HG02759 (cell line): ENCODE results near the gene PADI4.

ENCODE experiments used
- ATAC-seq: cut with Tn5 transposase; IDR thresholded peaks from one replicate; pipeline ENCODE4 v1.9.1; 2021; ENCODE audit warnings: mild to moderate bottlenecking, moderate library complexity; ENCODE audit not compliant: unreplicated experiment

The PADI4 gene

DNA sequence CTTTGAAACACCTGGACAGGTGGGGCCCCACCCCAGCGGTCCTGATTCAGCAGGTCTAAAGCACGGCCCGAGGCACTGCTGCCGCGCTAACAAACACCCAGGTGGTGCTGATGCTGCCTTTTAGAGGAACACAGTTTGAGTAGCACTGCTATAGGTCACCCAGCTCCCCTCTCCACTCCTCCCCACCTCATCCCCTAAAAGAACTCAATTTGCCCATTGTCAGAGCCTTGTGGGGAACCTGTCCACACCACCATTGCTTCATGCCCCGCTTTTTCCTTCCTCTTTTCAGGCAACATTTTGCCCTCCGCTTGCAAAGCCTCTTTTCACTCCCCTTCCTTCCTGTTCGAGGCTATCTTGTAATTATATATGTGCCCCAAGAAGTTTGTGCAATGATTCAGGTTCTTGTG lies 26.2 kb upstream of the PADI4 start:
- ATAC-seq = no peak

GRCh38 chr1:17282836-17283235 lies 25.2 kb upstream of the PADI4 start:
- no peak for ATAC-seq

DNA sequence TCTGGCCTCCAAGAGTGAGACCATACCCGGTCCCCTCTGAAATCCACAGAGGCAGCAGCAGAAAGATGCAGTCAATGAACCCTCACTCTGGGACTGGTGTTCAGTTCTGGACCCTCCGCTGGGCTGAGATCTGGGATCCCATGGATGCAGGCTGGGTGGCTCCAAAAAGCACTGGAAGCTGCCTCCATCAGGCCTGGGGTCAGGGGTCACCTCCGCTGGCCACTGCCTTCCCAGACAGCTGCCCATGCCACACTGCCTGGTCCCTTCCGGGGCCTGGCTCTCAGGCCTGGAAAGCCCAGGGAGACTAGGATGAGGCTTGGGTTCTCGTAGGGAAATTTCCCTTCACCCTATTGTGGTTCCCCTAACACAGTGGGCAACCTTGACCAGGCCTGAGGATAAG lies 21.4 kb upstream of the PADI4 start:
- no peak for ATAC-seq

DNA sequence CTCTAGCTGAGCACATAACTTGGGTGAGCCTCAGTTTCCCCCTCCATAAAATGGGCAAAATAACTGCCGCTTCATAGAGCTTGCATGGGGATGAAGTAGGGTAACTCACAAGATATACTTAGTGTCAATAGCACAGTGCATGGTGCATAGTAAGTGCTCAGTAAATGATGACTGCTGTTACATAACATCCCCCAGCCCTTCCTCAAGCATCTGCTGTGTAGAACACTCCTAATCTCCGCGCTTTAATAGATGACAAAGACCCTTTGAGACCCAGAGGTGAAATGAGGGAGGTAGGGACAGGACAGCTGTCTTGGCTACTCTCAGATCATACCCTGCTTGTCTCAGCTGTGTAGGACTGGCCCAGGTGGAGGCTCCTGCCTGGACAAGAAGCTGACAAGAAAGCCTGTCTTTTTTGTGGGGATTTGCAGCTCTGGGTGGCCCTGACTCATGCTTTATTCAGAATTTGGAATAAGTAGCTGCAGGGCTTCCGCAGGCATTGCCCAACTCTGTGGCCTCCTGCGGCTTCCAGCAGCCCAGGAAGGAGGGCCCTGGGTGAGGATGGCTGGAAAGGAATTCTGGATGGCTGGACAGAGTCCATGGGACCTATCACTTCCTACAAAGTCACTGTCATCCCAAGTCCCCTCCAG lies 20.7 kb upstream of the PADI4 start:
- ATAC-seq = no peak

DNA sequence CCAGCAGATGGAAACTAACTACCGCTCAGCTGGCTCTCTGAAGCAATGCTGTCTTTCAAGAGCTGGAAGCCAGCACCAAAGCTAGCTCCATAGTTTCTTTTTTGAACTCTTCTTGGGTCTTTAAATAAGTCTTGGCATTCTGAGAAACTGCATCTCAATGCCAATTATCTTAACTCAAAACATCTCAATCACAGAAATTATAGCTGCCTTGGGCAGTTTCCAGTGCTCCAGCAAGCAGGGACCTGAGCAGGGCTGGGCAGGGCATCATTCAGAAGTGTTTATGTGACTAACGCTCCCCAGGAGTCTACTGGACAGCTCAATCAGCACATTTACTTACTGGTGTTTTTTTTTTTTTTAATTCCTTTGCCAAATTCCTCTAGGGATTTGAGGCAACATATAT lies 18.3 kb upstream of the PADI4 start:
- no peak for ATAC-seq

DNA sequence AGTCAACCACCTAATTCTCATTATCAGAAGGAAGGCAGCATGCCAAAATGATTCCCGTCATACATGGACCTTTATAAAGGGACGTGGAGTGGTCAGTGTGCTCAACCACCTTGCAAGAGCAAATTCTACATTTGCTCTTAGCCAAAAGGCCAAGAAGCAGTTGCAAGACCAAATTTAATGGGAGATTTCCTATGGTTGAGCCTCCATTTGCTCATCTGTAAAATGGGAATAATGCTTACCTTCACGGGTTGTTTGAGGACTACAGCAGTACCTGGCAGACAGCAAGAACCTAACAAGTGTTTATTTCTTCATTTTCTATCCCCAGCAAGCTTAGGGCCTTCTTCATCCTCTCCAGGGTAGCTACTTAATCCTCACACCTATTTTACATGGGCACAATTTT lies 17.4 kb upstream of the PADI4 start:
- ATAC-seq = no peak

DNA sequence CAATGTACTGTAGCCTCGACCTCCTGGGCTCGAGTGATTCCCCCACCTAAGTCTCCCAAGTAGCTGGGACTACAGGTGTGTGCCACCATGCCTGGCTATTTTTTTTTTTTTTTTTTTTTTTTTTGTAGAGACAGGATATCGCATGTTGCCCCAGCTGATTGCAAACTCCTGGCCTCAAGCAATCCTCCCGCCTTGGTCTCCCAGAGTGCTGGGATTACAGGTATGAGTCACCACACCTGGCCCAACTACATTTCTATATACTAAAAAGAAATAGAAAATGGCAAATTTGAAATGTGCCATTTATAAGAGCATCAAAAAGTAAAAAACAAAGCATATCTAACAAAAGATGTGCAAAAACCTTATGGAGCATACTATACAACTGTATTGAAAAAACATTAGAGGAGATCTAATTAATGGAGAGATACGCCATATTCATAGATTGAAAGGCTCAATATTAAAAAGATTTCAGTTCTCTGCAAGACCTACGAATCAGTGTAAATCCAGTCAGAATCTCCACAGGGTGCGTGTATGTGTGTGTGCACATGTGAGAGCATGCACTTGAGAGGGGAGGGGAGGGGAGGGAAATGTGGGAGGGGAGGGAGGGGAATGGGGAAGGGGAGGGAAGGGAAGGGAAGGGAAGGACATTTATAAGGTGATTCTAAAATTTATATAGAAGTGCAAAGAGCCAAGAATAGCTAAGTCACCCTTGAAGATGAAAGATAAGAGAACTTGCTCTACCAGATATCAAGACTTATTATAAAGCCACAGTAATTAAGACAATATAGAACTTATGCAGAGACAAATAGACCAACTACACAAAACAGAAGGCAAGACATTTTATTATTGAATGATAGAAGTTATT lies 15.5 kb upstream of the PADI4 start:
- no peak for ATAC-seq

GRCh38 chr1:17293681-17294425 lies 14.1 kb upstream of the PADI4 start:
- ATAC-seq = no peak

GRCh38 chr1:17295292-17295691 lies 12.7 kb upstream of the PADI4 start:
- no peak for ATAC-seq

GRCh38 chr1:17296086-17296485 lies 11.9 kb upstream of the PADI4 start:
- ATAC-seq = no peak

GRCh38 chr1:17297991-17298390 lies 10.0 kb upstream of the PADI4 start:
- no peak for ATAC-seq

DNA sequence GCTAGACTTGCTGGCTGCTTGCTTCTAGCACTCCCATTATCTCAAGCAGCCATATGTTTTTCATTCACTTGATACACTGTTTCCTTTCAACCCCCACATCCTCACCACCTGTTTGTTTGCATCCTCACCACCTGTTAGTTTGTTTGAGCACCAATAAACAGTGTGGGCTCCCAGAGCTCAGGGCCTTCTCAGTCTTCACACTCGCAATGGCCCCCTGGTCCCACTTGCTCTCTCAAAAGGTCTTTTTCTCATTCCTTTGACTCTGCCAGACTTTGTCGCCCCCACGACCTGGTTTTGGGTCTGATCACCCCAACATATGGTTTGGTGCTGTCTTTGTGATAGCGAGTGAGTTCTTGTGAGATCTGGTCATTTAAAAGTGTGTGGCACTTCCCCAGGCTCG lies 6.2 kb upstream of the PADI4 start:
- ATAC-seq = no peak

DNA sequence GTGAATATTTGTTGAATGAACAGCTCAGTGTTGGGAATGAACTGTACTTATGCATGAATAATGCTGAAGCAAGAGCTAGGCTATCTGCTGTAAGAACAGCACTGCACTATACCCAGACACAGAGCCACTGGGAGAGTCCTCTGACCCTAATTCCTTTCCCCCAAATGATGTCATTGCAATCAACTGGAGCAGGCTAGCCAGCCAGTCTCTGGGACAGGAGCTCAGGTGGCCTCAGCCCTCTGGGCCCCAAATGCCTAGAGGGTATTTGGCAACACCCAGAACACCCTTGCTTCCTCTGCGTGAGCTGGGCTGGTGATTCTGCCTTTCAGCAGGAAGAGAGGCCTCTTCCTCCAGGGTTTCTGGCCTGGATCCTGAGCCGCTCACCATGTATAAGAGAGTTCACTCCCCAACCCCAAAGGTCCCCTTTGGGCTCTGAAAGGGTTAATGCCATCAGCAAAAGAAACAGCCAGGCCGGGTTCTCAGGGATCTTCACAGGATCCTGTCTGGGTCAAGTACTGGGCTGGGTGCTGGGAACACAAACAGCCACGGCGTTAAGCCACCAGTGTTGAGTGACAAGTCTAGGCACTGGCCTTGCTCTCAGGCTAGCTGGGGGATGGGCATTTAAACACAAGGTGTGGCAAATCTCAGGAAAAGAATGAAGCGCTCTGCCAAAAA lies 3.7 kb upstream of the PADI4 start:
- no peak for ATAC-seq

DNA sequence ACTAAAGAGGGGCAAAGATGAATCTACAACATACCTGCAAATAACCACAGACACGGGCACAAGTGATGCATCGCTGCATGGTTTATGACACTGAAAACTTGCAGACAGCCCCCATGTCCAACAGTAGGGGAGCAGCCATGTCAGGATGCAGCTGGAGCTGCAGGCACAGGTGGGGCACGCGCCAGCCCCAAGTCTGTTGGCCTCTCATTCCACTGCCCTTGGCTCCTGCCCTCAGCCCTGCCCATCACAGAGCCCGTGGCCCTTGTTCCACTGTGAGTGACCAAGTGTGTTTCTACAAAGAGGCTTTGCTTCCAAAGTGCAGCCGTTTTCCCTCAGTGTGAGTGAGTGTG lies 3.2 kb upstream of the PADI4 start:
- no peak for ATAC-seq

DNA sequence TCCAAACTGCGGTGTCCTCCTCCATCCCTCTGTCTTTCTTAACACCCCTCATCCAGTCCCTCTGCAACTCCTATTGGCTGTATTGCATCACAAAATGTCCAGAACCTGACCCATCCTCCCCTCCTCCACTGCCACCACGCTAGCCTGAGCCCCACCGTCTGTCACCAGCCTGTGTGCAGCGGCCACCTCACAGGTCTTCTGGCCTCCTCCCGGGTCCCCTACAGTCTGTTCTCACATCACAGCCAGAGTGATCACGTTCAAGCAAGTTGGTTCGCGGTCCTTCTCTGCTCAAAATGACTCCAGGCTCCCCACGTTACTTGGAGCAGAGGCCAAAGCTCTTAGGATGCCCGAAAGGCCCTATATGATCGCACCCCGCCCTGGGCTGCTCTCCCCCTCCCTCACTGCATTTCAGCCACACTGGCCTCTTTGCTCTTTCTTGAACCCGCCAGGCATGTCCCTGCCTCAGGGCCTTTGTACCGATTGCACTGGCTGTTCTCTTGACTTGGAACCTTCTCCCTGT lies 2.4 kb upstream of the PADI4 start:
- no peak for ATAC-seq

DNA sequence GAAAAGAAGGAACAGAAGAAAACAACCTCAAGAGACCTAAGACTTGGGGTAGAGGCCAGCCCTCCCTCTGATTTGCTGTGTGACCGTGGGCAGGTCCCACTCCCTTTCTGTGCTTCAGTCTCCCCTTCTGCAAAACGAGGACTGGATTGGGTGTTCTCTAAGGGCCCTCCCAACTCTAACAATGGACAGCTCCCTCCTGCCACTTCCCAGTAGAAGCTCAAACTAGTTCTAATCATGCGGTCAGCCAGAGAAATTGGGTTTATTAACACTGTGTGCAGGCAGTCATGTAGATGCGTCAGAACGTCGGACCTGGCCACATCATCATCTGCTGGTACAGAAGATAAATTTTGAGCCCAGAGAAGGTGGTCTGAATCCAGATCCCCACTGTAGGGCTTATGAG lies 1.6 kb upstream of the PADI4 start:
- no peak for ATAC-seq

GRCh38 chr1:17306921-17307320 lies 1.1 kb upstream of the PADI4 start:
- ATAC-seq = no peak

DNA sequence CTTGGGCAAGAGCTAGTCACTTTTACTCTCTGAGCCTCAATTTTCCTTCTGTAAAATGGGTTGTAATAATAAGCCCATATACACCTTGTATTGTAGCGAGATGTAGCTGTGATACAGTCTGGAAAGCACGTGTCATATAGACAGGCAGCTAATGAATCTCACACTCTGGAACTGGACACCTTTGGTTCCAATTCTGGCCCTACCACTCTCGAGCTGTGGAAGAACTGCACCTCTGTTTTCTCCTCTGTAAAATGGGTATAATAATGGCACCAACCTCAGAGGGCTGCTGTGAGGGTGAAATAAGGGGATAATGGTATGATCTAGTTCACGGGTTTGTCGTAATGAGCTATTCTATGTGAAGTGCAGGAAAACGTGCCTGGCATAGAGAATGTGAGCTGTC lies 668 bp upstream of the PADI4 start:
- no peak for ATAC-seq

GRCh38 chr1:17308593-17308992 lies 596 bp downstream of the PADI4 start:
- ATAC-seq = no peak

DNA sequence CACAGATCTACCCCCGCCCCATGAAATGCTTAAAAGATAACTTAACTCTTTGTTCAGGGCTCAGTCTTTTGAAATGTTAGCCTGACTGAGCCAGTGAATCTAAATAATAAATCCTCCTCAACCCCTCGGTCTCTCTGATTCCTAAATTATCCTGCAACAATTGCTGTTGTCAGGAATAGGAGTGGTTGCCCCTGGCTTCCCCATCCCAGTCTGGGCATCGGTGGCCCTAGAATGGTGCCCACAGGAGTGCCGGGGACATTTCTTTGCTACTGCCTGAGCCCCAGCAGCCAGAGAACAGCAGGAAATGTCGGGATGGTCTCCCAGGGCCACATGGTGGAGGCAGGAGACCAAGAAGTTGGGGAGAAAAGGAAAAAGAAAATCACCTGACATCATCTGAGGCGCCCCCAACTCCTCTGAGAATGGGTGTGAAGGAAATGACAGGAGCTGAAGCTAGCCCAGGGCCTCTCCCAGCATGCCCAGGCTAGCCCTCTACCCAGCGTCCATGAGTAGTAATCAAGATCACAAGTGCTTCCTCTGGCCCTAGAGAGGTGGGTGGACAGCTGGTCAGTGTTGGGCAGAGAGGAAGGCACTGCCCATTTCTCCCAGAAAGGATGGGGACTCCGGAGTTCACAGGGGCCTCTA lies 1.6 kb downstream of the PADI4 start:
- ATAC-seq = no peak
